Activated T-cell treated with anti-CD3 and anti-CD28 coated beads, Interleukin-2, amount 50 U/mL, for 1 hour (primary cell): ENCODE data around the gene ZC3H7B.
"Not testable (repeated sequence)": the region's sequence is repeated elsewhere in the genome, so short reads cannot be mapped to it uniquely, and the experiment has no call there.

Experiments
- DNase-seq: peaks from one replicate; pipeline ENCODE4 v3.0.0-alpha.2; 2020

The ZC3H7B gene

GRCh38 chr22:41394012-41394356 lies 92.7 kb downstream of the ZC3H7B start:
- no peak for DNase-seq

GRCh38 chr22:41395531-41396240 lies 94.4 kb downstream of the ZC3H7B start:
- DNase-seq: no peak

DNA sequence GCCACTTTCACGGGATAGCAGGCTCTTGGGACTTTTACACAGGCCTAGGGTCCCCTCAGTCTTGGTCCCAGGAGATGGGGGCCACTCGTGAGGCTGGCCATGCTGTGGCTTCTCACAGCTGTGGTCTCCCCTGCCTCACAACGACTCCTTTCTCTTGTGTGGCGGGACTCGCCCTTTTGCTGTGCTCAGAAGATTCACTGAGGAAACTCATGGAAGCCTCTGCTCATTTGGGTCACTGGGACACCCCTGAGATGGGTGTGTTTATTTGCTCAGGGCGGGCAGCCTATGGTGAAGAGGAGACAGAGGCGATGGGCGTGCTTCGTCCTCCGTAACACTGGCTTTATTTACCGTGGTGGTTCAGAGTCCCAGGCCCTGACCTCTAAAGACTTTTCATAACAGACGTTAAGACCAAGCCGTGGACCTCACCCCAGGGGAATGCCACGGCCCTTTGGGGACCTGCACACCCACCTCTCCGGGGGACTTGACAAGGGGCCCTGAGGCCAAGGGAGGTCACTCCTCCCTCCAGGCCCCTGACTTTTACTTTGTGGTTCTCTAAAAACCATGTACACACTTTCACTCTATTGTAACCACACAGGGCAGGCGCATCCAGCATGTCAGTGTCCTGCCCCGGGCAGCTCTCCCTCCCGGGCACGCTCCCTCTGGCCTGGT lies 96.0 kb downstream of the ZC3H7B start:
- DNase-seq: no peak

- no peak for DNase-seq
Observed at GRCh38 chr22:41398921-41399320, 97.6 kb downstream of the ZC3H7B start.

DNA sequence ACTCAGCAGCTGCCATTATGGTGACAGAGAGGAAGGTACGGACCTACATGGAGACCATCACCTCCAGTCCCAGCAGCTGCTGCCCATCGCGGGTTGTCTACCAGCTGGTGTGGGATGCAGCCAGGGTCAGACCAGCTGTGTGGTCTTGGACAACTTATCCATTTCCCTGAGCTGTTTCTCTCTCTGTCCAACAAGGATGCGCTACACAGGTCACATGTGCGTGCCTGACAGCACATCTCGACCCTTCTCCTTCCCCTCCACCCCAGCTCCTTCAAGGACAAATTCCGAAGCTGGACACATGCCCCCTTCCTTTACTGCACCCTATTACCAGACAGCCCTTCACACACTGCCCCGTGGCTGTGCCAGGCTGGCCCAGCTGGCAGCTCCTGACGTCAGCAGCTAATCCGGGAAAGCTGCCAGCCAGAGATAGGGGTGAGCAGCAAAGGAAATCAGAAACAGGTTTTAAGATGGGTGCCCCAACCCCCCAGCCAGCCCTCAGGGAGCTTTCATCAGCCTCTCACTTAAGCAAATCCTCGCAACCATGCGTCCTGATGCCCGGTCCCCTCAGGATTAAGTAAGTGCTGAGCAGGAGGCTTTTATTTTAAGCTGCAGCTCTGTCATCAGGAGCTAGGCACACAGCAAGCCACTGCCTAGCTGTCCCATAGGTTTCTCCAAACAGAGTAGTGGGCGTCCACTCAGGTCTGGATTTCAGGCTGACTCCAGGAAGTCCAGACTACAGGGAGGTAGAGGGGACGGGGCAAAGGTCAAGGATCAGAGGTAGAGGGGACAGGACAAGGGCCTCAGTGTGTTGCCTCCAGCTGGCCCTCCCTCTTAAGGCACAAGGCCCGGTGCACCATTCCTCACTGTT lies 100.7 kb downstream of the ZC3H7B start:
- no peak for DNase-seq

DNA sequence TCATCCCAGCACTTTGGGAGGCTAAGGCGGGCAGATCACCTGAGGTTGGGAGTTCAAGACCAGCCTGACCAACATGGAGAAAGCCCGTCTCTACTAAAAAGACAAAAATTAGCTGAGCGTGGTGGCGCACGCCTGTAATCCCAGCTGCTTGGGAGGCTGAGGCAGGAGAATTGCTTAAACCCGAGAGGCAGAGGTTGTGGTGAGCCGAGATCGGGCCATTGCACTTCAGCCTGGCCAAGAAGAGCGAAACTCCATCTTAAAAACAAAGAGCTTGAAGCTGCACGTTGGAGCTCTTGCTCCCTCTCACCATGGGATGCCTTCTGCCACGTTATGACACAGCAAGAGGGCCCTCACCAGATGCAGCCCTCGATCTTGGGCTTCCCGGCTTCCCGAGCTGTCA lies 101.5 kb downstream of the ZC3H7B start:
- DNase-seq: not testable (repeated sequence)

DNA sequence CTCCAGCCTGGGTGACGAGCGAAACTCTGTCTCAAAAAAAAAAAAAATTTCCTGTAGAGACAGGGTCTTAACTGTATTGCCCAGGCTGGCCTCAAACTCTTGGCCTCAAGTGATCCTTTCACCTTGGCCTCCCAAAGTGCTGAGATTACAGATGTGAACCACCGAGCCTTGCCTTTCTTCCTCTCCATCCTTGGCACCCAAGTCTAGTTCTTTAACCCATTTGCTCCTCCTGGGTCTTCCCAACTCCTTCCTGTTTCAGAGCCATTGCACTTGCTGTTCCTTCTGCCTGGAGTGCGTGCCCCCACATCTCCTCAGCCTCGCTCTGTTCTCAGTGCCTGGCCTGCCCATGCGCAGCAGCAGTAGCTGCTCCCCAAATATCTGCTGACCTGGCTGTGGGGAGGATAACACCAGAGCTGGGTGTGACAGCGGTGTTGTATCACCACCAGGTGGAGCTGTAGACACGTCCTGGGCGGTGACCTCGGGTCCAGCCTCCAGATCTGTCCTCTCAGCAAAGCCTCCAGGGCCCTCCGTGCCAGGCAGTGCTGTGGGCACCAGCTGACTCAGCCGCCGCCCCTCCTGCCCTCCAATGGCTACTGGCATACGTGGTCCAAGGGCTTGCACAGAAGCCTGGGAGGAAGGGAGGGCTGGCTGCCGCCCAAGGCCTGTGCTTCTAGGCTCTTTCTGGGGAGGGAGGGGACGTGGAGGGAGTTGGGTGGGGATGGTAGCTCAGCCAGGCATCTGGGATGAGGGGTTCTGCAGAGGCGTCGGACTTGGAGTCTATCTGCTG lies 102.4 kb downstream of the ZC3H7B start:
- peak; percentile 79 for DNase-seq

DNA sequence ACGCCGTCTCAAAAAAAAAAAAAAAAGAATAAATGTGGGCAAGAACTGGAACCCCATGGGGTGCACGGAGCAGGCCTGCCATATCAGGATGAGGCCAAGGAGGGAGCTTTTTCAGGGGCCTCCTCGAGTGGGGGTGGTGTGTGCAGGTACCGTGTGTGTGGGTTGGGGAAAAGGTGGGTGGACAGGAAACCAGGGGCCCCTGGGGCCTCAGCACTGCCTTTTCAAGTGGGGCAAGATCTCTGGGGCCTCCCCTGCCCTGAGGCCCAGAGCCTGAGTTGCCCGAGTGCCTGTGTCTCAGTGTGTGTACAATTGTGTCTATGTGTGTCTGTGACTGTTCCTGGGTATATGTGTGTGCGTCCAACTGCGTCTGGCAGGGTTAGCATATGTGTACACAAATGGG lies 104.3 kb downstream of the ZC3H7B start:
- no peak for DNase-seq

DNA sequence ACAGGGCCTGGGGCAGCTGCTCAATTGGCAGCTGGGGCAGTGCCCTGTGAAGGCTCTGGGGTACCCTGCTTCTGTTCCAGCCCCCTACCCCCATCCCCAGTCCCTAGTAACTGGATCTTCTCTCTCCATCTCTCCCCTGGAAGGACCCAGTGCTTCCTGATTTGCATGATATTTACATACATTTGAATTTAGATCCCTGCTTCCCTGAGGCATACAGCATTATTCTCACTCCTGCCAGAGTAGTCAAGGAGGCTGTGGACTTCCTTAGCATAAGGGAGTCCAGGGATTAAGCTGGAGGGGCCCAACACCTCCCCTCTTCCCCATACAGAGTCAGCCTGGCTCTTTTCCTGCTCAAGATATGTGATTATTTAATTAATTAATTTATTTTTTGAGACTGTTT lies 105.1 kb downstream of the ZC3H7B start:
- no peak for DNase-seq

DNA sequence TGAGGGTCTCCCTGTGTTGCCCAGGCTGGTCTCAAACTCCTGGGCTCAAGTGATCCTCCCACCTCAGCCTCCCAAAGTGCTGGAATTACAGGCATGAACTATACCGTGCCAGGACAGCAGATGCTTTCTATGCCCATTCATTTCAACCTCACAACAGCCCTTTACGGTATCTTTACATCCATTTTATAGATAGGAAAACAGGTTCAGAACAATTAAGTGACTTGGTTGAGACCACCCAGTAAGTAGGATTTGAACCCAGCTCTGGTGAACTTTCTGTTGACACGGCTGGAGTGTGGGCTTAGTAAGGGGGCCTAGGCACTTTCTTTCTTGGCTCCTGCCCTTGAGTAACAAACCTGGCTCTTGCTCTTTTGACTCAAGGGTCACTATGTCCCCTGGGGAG lies 106.1 kb downstream of the ZC3H7B start:
- DNase-seq: no peak

DNA sequence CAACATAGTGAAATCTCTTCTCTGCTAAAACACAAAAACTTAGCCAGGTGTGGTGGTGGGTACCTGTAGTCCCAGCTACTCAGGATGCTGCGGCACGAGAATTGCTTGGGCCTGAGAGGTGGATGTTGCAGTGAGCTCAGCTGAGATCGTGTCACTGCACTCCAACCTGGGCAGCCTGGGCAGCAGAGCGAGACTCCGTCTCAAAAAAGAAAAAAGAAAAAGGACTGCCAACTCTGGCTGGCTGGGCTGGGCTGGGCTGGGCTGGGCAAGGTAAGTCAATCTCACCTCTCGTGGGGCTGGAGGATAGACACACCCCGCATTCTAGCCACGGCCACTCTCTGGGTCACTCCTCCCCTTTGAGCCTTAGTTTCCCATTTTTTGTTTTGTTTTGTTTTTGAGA lies 107.3 kb downstream of the ZC3H7B start:
- no peak for DNase-seq
